ENCODE measurements around the gene C16orf96. TPM values are rescaled to one million over a fixed set of nuclear protein-coding genes. Genes with fewer than 3 reads are reported as not detected.

C16orf96 gene
- total and polyA plus RNA-seq, 2 of the 13 experiments (the other 11 are each of a cell fraction or from before 2014, with no cell fraction given): 0.03 TPM; not detected in 1

DNA sequence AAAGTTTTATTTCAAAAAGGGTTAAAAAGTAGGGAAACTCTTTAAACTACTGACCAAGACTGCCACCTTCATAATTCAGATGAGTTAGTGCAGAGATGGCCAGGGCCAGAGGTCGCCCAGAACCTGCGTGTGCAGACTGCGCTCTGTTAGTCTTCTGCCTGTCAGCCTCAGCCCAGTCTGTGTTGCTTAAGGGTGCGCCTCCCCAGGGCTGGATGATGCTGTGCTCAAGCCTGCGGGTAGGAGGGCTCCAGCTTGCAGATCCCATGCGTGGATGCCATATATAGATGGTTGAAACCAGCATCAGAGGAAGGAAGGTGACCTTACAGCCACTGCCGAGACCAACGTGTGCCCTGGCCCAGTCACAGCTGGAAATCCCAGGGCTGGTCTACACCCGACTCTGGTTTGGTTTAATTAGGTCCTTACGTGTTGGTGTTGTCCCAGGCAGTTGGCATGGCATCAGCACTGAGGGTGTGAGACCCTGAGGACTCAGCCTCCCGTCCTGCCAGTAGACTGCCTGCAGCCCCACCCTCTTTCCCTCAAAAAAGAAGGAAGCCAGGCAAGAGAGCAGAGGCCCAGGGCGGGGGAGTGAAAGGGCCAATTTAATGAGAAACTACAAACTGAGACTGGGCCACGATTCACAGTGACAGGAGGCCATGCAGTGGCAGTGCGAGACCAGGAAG lies 45.3 kb upstream of the C16orf96 start (continued):
- TF ChIP-seq AHDC1 (CRISPR knock-in tag; IDR thresholded peaks at IDR 0.05; ENCODE audit: borderline replicate concordance) (no peak), ZNF709 (CRISPR knock-in tag; IDR thresholded peaks at IDR 0.05) (no peak), ZMYM3 (CRISPR knock-in tag; IDR thresholded peaks at IDR 0.05) (no peak), RFX5 (IDR thresholded peaks at IDR 0.05; ENCODE audit: low read depth, low read length) (no peak), ZNF816 (CRISPR knock-in tag; IDR thresholded peaks at IDR 0.05; ENCODE audit: borderline replicate concordance) (no peak), HMG20B (CRISPR knock-in tag; conservative IDR thresholded peaks at IDR 0.05) (no peak), TAF1 (CRISPR knock-in tag; IDR thresholded peaks at IDR 0.05) (no peak), RNF2 (conservative IDR thresholded peaks at IDR 0.05; ENCODE audit: low read depth) (no peak), ZNF143 (CRISPR knock-in tag; IDR thresholded peaks at IDR 0.05) (no peak), ZNF501 (CRISPR knock-in tag; IDR thresholded peaks at IDR 0.05) (0 out of 2 replicates have a peak, but pooled peaks have one; percentile 27), HOXA7 (CRISPR knock-in tag; IDR thresholded peaks at IDR 0.05) (no peak), KDM2A (CRISPR knock-in tag; IDR thresholded peaks at IDR 0.05; ENCODE audit: borderline replicate concordance, low read depth) (no peak), ZNF546 (CRISPR knock-in tag; conservative IDR thresholded peaks at IDR 0.05) (no peak), ZNF670 (CRISPR knock-in tag; IDR thresholded peaks at IDR 0.05; ENCODE audit: borderline replicate concordance) (no peak), KDM1A (CRISPR knock-in tag; IDR thresholded peaks at IDR 0.05) (no peak), NONO (IDR thresholded peaks at IDR 0.05) (no peak), NONO (CRISPR knock-in tag; conservative IDR thresholded peaks at IDR 0.05) (0 out of 2 replicates have a peak, but pooled peaks have one; percentile 42), HMG20A (CRISPR knock-in tag; IDR thresholded peaks at IDR 0.05; ENCODE audit: borderline replicate concordance) (no peak)
- TF ChIP-seq, protein P1, sequence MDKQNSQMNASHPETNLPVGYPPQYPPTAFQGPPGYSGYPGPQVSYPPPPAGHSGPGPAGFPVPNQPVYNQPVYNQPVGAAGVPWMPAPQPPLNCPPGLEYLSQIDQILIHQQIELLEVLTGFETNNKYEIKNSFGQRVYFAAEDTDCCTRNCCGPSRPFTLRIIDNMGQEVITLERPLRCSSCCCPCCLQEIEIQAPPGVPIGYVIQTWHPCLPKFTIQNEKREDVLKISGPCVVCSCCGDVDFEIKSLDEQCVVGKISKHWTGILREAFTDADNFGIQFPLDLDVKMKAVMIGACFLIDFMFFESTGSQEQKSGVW (CRISPR knock-in tag; IDR thresholded peaks at IDR 0.05; ENCODE audit: borderline replicate concordance): no peak
- TF ChIP-seq, protein P2, sequence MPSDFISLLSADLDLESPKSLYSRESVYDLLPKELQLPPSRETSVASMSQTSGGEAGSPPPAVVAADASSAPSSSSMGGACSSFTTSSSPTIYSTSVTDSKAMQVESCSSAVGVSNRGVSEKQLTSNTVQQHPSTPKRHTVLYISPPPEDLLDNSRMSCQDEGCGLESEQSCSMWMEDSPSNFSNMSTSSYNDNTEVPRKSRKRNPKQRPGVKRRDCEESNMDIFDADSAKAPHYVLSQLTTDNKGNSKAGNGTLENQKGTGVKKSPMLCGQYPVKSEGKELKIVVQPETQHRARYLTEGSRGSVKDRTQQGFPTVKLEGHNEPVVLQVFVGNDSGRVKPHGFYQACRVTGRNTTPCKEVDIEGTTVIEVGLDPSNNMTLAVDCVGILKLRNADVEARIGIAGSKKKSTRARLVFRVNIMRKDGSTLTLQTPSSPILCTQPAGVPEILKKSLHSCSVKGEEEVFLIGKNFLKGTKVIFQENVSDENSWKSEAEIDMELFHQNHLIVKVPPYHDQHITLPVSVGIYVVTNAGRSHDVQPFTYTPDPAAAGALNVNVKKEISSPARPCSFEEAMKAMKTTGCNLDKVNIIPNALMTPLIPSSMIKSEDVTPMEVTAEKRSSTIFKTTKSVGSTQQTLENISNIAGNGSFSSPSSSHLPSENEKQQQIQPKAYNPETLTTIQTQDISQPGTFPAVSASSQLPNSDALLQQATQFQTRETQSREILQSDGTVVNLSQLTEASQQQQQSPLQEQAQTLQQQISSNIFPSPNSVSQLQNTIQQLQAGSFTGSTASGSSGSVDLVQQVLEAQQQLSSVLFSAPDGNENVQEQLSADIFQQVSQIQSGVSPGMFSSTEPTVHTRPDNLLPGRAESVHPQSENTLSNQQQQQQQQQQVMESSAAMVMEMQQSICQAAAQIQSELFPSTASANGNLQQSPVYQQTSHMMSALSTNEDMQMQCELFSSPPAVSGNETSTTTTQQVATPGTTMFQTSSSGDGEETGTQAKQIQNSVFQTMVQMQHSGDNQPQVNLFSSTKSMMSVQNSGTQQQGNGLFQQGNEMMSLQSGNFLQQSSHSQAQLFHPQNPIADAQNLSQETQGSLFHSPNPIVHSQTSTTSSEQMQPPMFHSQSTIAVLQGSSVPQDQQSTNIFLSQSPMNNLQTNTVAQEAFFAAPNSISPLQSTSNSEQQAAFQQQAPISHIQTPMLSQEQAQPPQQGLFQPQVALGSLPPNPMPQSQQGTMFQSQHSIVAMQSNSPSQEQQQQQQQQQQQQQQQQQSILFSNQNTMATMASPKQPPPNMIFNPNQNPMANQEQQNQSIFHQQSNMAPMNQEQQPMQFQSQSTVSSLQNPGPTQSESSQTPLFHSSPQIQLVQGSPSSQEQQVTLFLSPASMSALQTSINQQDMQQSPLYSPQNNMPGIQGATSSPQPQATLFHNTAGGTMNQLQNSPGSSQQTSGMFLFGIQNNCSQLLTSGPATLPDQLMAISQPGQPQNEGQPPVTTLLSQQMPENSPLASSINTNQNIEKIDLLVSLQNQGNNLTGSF (CRISPR knock-in tag; IDR thresholded peaks at IDR 0.05): 0 out of 2 replicates have a peak, but pooled peaks have one; percentile 16

All from HepG2 (cell line).